Central memory CD4-positive, alpha-beta T cell (primary cell): ENCODE data around the gene GPR157.
"Not testable (repeated sequence)": the region's sequence is repeated elsewhere in the genome, so short reads cannot be mapped to it uniquely, and the experiment has no call there.

ENCODE experiments used
- DNase-seq: peaks from one replicate; pipeline ENCODE4 v3.0.0; 2022

Gene GPR157

GRCh38 chr1:9115351-9116205, 13.3 kb downstream of the GPR157 start:
- no peak for DNase-seq

GRCh38 chr1:9112961-9113880, 15.7 kb downstream of the GPR157 start:
- no peak for DNase-seq

DNA sequence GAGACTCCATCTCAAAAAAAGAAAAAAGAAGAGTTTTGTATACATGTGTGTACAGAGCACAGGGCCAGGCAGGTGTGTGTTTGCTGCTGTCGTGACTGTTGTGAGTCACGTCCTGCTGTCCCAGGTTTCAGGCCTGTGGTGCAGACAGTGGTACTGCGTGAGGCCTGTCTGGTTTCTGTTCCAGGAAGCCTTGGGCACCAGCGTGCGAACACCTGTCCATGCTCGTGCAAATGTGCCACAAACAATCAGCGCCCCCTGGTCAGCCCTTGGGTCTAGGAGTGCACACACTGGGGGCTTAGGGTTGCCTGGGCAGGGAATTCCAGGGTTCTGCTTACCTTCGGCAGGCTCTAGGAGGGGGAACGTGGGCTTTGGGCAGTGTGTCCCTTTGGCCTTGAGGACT, 16.9 kb downstream of the GPR157 start:
- no peak for DNase-seq

DNA sequence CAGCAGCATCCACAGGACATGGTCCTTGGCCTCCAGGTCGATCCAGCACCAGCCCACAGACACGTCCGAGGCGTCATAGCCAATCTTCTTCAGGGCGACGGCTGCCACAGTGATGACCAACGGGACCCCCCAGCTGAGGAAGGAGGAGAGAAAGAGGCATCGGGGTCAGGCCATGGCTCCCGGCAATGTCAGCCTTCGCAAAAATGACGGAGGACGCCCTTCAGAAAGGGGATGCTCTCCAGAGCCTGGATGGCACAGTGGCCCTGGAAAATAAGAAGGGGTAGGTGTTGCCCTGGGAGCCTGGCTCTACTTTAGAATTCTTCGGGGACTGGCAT, 17.6 kb downstream of the GPR157 start:
- DNase-seq: no peak

GRCh38 chr1:9110669-9111356, 18.1 kb downstream of the GPR157 start:
- DNase-seq: peak; percentile 69

- no peak for DNase-seq
Measured at GRCh38 chr1:9108056-9108665, 20.7 kb downstream of the GPR157 start.

DNA sequence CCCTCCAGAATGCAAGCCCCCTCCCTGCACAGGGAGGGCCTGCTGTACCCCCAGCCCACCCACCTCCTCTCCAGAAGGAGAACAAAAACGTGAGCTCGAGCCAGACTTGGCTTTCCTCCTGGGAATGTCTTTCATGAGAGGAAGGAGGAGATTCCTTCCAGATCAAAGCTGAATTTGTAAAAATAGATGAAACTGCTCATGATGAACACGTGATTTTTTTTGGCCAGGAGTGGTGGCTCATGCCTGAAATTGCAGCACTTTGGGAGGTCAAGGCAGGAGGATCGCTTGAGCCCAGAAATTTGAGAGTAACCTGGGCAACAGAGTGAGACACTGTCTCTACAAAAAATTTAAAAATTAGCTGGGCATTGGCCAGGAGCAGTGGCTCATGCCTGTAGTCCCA, 21.8 kb downstream of the GPR157 start:
- DNase-seq: no peak

- no peak for DNase-seq
Measured at GRCh38 chr1:9106286-9106685, 22.6 kb downstream of the GPR157 start.

DNA sequence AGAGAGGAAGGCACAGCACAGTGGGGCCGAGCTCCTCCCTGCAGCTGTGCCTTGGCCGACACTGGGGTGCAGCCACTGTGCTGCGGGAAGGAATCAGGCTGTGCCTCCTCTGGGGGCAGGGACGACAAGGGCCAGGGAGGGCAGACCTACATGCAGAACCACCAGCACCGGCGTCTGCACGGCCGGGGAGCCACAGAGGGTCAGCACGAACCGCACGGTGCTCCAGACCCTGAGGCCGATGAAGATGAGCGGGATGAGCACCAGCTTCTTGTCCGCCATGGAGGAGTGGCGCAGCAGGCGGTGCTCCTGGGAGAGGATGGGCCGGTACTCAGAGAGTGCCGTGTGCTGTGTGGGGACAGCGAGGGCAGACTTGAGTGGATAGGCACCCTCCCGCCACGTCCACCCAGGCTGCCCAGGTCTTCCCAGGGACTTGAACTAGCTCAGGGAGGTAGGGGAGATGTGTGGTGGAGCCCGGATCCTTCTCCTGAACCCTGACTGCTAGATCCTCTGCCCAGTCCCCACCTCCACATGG, 23.5 kb downstream of the GPR157 start:
- no peak for DNase-seq

GRCh38 chr1:9101510-9102146, 27.3 kb downstream of the GPR157 start:
- DNase-seq: no peak

DNA sequence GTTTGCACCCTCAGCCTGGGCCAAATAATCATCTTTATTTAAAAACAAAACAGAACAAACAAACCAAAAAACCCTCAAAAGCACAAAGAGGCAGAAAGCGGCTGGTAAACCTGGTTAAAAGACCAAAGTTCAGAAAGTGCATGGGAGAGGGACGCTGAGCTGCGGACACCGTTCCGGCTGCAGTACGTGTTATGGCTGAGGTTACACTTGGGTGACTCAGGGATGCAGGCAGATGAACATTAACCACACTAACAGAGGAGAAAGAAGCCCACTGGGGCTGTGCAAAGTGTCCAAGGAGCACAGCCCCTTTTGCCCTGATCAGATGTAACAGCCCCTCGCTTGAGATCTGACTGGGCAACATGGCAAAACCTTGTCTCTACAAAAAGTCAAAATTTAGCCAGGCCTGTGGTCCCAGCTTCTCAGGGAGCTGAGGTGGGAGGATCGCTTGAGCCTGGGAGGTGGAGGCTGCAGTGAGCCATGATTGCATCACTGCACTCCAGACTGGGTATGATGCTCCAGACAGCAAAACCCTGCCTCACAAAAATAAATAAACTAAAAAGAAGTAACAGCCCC, 28.3 kb downstream of the GPR157 start:
- no peak for DNase-seq

DNA sequence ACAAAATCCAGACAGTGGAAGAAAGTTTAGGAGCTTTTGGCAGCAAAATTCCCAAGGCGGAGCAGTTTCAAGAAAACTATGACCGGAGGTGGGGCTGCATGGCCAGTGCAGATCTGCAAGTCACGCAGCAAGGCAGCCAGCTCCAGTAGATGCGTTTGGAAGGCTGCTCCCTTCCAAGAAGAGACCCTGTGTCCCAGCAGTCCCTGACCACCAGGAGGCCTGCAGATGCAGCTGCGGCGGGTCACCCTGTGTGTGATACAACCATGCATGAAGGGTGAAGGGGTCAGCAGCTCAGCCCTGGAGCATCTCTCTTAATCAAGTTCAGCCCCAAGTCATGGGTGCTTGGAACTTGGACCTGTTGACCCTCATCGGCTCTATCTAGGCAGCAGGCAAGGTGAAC, 29.3 kb downstream of the GPR157 start:
- DNase-seq: no peak

- DNase-seq: no peak
Measured at GRCh38 chr1:9097947-9098705, 30.8 kb downstream of the GPR157 start.

- DNase-seq: no peak
Measured at GRCh38 chr1:9095818-9096217, 33.1 kb downstream of the GPR157 start.

GRCh38 chr1:9093996-9094595, 34.8 kb downstream of the GPR157 start:
- DNase-seq: not testable (repeated sequence)

DNA sequence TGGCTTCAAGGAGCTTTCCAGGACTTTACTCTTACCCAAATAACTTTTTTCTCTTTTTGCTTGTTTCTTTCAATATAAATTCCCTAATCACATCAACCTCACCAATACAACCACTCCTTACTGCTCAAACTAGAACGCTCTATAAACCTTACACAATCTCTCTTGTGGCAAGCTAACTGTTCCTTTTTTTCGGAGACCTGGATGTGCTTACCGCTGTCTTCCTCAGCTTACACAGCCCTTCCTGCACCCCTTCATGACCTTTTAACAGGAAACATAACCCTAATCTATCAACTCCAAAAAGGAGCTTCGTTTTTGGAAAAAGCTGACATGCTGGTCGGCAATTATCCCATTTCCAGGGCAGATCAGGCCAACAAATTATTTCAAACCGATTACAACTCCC, 35.3 kb downstream of the GPR157 start:
- no peak for DNase-seq

- DNase-seq: no peak
Measured at GRCh38 chr1:9093091-9093490, 35.8 kb downstream of the GPR157 start.

- DNase-seq: no peak
Measured at GRCh38 chr1:9088807-9089206, 40.1 kb downstream of the GPR157 start.

DNA sequence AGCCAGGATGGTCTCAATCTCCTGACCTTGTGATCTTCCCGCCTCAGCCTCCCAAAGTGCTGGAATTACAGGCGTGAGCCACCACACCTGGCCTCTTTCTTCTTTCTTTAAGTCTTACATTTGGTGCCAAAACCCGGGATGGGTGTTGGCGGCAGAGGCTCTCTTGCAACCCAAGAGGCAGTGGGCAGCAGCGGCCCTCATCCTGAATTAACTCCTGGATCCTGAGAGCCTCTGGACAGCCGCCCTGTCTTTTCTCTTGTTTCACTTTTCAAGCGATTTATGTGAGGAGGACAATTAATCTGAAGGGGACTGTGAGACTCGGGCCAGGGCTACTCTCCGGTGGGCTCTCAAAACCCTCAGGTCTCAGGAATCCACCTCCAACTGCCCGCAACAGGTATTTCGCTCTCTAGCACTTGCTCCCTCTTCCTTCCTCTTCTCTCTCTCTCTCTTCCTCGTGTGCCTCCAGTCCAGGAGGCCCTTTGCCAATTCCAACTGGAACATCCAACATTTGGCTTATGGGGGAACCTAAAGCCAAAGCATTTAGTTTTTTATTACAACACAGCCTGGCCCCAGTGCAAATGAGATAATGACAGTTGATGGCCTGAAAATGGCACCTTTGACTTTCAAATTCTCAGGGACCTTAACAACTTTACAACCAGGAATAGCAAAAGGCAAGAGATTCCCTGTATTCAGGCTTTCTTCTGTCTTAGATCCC, 41.3 kb downstream of the GPR157 start:
- no peak for DNase-seq

- DNase-seq: no peak
Measured at GRCh38 chr1:9086796-9087195, 42.1 kb downstream of the GPR157 start.
